GM19397 (cell line): ENCODE results near the gene DOHH.
A peak's percentile ranks its signal among the peaks of the same experiment; 100 is the strongest.
"Not testable (repeated sequence)": the region's sequence is repeated elsewhere in the genome, so short reads cannot be mapped to it uniquely, and the experiment has no call there.

ENCODE experiments used
- ATAC-seq: cut with Tn5 transposase; IDR thresholded peaks from one replicate; pipeline ENCODE4 v1.9.1; 2021; ENCODE audit warnings: mild to moderate bottlenecking, moderate library complexity; ENCODE audit not compliant: unreplicated experiment

Gene DOHH

DNA sequence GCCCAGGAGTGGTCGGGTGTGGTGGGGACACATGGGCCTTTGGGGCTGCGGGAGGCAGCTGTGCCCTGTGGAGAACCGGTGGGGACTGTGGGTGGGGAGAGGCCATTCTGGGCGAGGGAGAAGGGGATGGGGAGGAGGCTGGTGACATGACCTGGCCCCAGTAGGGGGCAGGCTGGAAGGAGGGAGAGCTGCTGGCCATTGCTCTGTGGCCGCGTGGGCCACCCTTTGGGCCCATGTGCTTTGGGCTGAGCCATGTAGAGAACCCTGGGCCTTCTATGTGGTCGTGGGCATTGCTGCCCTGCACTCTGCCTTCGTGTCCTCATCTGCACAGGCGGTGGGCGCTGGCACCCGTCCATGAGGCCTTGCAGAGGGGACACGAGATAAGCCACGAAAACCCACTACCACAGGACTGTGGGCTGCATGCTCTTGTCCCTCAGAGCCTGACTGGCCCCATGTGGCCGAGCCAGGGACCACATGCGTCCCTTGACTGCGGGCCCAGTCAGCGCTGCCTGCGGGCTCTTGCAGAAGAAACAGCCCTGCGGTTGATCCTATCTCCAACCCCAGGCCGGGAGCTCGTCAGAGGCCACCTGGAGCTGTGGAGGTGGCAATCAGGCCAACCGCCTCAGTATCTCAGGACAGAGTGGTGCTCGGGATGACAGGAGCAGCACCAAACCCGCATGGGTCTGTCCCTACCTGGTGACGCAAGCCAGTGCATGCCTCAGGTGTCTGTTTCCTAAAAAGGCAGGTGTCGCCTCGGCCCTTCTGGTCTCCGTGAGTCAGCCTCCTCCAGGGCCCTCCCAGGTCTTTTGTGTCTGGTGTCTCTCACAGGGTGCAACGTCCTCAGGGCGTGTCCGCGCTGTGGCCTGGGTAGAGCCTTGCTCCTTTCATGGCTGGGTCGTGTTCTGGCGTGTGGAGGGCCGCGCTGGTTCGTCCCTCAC, 20.0 kb upstream of the DOHH start:
- ATAC-seq, result no peak

DNA sequence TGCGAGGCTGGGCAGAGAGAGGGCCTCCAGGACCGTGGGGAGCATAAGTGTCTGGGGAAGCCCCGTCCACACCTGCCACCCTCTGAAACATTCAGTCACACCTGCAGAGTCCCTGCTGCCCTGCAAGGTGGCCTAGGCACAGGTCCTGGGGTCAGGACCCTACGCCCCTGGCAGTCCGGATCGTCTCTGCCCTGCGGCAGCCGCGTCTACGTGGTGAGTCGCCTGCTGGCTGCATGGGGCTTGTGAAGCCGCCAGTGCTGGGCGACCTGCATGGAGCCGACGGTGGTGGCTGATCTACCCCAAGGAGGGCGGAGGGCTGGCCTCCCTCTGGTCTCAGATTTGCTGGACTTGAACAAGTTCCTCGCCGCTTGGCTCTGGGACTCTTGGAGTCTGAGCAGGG, 18.7 kb upstream of the DOHH start:
- ATAC-seq, result no peak

GRCh38 chr19:3518659-3519058, 18.2 kb upstream of the DOHH start:
- no peak for ATAC-seq

- ATAC-seq, result no peak
Measured at GRCh38 chr19:3518255-3518654, 17.8 kb upstream of the DOHH start.

DNA sequence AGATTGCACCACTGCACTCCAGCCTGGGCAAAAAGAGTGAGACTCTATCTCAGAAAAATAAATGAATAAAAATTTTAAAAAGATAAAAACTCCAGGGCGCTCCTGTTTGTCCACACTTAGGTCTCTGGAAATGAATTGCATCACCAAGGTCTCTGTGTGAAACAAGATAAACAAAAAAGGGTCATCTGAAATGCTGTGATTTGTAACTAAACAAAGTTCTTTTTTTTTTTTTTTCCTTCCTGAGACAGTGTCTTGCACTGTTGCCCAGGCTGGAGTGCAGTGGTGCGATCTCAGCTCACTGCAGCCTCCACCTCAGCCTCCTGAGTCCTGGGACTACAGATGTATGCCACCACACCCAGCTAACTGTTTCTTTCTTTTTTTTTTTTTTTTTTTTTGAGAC, 17.2 kb upstream of the DOHH start:
- no peak for ATAC-seq

DNA sequence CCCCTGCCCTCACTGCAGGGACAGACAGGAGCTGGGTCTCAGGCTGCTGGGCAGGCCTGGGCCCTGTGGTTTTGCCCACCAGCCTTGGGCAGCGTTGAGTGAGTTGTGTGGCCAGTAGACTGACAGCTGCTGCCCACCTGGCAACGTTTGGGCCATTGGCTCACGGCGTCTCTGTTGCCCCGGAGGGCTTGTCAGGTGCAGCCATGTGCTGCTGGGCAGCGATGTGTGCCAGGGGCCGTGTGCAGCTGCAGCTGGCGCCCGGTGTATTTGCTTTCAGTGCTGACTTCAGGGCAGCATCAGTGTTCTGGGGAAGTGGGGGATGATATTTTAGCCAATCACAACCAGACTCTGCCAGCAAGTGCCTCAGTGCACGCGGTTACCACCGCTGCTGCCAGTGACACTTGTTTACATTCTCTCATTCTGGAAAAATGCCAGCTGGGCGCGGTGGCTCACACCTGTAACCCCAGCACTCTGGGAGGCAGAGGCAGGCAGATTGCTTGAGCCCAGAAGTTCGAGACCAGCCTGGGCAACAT, 16.3 kb upstream of the DOHH start:
- ATAC-seq, result no peak

DNA sequence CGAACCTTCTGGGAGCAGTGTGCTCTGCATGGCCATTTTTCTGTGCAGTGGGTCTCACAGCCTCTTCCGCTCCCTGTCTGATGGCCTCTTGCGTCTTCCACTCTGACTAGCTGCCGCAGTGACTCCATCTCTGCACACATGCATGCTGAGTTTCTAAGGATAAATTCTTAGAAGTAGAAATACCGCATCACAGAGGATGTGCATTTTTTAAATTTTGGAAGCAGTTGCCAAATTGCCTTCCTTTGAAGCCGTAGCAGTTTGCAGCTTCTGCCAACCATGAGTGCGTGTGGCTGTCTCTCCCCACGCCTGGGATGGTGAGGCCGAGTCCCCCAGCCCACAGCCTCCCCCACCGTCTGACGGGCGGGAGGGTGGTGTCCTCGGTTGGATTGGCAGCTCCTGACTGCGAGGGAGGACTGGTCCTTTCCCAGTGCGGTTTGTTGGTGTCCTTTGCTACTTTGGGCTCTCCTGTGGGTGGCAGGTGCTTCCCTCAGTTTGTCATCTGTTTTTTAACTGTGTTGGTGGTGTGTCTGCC, 15.5 kb upstream of the DOHH start:
- ATAC-seq, result no peak

DNA sequence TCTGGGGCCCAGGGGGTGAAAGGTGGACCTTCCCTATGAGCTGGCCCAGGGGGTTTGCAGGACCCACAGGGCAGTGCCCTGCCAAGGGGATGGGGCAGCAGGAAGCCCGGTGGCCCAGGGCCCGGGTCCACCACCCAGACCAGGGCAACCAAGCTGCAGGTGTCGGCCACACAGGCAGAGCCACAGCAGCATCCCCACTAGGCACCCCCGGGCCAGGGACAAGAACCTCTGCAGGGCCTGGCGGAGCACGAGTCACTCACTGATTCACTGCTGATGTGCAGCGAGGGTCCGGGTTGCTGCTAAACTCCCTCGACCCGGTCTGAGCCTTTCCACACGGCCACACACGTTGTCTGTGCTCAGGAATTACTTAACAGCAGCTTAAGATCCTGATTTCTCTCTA, 14.5 kb upstream of the DOHH start:
- ATAC-seq, result no peak

DNA sequence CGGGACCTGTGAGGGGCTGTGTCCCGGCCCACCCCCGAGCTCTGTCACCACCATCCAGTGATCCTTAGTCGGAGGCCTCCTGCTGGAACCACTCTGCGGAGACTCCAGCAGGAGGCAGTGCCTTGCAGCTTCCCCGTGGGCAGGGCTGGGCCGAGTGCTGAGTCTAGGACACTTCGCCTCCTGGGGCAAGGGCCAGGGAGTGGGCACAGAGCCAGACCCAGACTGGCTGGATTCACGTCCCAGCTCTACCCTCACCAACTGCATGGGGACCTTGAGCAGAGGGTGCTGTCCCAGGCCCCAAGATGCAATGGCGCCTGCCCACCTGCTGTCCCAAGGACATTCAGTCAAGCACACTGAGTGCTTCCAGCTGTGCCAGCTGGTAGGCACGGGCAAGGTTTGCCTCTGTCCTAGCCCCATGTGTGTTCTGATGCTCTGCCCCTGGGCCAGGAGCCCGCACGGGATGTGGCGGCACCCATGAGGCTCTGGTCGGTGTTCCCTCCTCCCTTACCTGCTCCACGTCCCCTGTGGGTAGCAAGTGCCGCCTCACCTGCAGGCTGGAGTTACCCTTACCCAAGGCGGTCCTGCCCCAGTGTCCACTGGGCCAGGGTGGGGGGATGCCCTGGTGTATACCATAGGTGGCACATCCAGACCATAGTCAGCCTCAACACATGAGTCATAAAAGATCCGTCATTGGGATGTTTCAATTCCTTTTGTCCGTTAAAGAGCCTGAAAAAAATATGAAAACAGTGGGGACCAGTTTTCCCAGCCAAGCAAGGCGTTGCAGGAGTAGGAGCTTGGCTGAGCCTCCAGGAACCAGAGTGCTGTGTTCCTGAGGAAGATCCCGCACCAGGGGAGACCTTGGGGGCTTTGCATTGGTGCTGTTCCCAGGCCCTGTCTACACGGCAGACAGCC, 13.0 kb upstream of the DOHH start:
- no peak for ATAC-seq

DNA sequence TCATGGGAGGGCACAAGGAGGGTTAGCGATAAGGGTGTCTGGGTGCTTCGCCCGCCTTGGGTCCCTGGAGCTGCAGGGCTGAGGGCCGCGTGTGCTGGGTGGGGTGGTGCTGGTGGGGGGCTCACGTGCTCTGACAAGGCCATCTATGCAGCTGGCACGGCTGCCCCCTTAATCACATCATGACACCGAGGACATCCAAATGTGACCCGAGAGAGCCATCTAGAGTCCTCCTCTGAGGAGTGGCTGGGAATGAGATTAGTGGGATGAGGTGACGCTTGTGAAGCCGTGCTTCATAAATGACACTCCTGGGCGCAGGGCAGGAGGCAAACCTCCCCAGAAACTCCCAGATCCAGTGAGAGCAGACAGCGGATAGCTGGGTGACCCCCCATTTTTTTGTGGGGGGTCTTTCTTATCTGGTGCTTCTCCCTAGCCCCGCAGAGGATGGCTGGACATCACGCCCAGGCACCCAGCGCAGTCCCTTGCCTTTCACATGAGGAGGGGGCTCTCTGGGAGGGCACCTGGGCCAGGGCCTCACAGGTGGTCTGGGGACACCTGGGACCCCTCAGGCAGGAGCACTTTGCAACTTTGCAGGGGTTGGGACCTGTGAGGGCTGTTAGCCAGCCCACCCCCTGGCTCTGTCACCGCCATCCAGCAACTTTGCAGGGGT, 12.2 kb upstream of the DOHH start:
- ATAC-seq, result no peak

DNA sequence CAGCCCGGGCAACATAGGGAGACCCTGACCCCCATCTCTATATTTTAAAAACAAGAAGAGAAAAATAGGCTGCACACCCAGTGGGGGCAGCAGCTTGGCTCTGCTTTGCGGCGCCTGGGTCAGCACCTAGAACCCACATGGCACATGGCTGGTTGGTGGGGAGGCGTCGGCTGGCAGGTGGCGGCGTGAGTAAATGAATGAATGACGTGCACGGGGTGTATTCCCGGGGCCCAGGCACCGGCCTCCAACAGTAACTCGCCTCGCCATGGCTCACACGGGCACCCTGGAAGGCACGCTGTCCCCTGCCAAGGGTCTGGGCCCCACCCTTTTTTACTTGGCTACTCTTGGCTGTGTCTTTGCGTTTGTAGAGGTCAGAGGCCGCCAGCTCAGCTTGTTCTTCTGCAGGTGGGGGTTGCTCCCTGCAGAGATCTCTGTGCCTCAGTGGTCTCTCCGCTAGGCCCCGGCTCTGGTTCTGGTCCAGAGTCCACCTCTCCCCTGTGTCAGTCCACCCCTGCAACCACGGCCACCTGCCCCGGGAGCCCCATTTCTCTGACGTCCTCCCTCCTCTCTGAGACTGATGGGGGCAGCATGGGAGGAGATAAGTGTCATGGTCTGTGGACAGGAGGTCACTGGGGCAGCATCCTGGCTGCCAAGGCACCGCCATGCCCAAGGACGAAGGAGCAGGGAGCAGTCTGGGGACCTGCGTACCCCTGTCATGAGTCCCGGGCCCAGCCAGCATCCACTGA, 11.2 kb upstream of the DOHH start:
- ATAC-seq, result no peak

DNA sequence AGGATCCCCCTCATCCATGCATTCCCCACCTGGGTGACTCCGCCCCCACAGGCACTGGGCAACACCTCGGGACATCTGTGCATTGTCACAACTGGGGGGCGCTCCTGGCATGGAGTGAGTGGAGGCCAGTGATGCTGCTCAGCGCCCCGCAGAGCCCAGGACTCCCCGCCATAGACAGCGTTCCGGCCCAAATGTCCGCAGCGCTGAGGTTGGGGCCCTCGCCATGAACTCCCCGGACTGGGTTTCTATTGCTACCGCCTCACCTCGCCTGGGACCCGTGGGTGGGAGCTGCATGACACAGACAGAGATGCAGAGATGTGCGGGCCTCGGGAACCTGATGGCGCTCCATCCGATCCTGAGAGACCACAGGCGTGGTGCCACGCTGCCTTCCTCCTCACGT, 10.3 kb upstream of the DOHH start:
- no peak for ATAC-seq

DNA sequence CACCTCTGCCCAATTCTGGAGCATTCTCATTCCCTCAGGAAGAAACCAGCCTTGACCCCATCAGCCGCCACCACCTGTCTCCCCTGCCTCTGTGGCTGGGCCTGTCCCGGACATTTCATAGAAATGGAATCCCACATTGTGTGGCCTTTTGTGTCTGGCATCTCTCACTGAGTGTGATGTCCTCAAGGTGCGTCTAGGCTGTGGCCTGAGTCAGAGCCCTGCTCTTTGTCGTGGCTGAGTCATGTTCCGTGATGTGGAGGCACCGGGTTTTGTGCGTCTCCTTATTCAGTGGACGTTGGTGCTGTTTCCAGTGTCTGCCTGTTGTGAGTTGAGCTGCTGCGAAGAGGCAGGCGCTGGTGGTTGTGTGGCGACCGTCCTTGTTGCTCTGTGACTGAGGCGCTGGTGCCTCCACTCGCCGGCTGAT, 9.1 kb upstream of the DOHH start:
- no peak for ATAC-seq

DNA sequence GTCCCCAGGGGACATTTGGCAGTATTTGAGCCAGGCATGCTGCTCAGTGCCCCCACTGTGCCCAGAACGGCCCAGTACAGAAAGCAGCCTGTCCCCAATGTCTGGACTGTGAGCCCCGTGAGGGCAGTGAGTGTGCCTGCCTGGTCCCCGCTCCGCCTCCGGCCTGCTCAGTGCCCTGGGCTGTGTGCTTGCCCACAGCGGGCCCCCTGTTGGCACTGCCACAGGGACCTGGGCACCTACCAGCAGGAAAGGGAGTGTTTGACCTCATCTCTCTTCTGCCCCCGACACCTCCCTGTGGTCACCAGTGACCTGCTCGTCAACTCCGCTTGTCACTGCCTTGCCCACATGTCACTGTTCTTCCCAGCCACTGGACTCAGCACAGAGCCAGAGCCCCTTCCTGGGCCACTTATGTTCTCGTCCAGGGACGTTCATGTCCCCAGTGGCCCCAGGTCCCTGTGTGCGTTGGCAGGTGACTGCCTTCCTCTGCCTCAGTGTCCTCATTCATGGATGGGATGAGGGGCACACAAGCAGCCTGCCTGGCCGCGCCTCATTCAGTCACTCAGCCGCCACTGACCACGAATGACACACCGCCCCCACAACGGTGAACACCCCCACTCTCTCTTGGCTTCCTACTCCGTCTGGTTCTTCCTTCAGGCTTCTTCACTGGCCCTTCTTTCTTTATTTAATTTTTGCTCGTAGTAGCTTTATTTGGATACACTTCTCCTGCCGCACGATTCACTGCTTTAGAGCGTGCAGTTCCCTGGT, 8.5 kb upstream of the DOHH start:
- no peak for ATAC-seq

GRCh38 chr19:3508121-3508661, 7.7 kb upstream of the DOHH start:
- ATAC-seq, result not testable (repeated sequence)

DNA sequence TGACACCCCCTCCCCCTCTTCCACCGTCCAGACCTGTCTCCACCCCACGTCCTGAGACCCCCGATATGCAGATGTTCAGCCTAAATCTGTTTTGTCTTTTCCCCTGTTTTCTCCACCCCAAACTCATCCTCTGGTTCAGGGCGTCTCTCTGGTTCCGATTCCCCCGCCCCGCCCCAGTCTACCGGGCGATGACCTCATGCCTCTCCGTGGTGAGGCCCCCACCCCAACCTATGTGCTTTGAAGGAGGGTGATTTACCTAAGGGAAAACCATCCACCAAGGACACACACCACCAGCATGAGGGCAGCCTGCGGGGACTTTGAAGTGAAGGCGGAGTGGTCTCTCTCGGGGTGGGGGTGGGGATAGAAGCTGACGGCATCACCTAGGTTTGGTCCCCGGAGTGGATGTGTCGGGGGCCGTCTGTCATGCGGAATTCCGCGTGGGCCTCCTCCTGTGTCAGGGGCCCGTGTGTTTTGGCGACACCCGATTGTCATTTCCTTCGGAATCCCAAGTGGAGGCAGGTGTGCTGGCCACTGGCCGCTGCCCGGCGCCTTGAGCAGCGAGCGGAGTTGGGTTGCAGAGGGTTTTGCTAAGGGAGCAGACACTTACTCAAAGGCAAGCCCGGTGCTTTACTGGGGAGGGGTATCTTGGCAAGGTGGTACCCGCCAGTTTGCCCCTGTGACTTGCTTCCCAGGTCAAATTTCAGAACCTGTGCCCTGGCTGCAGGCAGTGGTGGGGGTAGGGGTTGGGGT, 7.1 kb upstream of the DOHH start:
- ATAC-seq, result no peak

- peak; percentile 6 for ATAC-seq
Measured at GRCh38 chr19:3506384-3507340, 6.2 kb upstream of the DOHH start.
